Right lobe of liver (tissue), 6 donors: ENCODE results near the gene TXLNG. TPM values are rescaled to one million over a fixed set of nuclear protein-coding genes. Genes with fewer than 3 reads are reported as not detected.

ENCODE experiments used
- ATAC-seq, 4 donors: fragments of 200-7000 bp; cut with Tn5 transposase; one replicate each; pipeline ENCODE4 v1.9.1; 2020; ENCODE audit warnings: mild to moderate bottlenecking in 4 of 4, moderate library complexity in 4 of 4
- DNase-seq, 3 donors: peaks; one replicate each; pipeline ENCODE4 v3.0.0-alpha.2; 2020
- H3K27ac ChIP-seq, 3 donors: fragments of 200-600 bp; one replicate each; pipeline ENCODE4 v1.8.0; 2022
- H3K27me3 ChIP-seq, 2 donors: fragments of 200-600 bp; one replicate each; pipeline ENCODE4 v1.8.0; 2022
- H3K36me3 ChIP-seq, 4 donors: fragments of 200-600 bp; sonication (generic) in 1 of 4; one replicate each; pipeline versions ENCODE4 v1.5.1 to v1.8.0; 2017 to 2022; ENCODE audit warnings: control low read depth in 1 of 4
- H3K4me1 ChIP-seq, 4 donors: fragments of 200-600 bp; sonication (generic) in 1 of 4; one replicate each; pipeline versions ENCODE4 v1.5.1 to v1.8.0; 2017 to 2022; ENCODE audit warnings: control low read depth in 1 of 4
- H3K4me3 ChIP-seq, 3 donors: fragments of 200-600 bp; one replicate each; pipeline ENCODE4 v1.8.0; 2022
- H3K9me3 ChIP-seq, 4 donors: fragments of 200-600 bp; sonication (generic) in 1 of 4; one replicate each; pipeline versions ENCODE4 v1.5.1 to v1.8.0; 2017 to 2022; ENCODE audit warnings: control low read depth in 1 of 4
- CTCF ChIP-seq, 4 donors: fragments of 200-600 bp in 3 of 4; fragments of 450-650 bp in 1 of 4; IDR thresholded peaks; one replicate each; pipeline versions ENCODE4 v1.5.1 to v1.8.0; 2016 to 2022; ENCODE audit warnings: antibody characterized with exemption in 4 of 4, mild to moderate bottlenecking in 2 of 4
- POLR2A ChIP-seq: fragments of 450-650 bp; IDR thresholded peaks from one replicate; pipeline ENCODE4 v1.6.1; 2017; ENCODE audit warnings: antibody characterized with exemption, mild to moderate bottlenecking
- WGBS: methylation state at CpG from one replicate; pipeline ENCODE4 v1.1.6; 2018; ENCODE audit warnings: low coverage, low lambda C conversion rate; ENCODE audit not compliant: insufficient coverage; ENCODE audit errors: missing lambda C conversion rate; 5-methylcytosine and 5-hydroxymethylcytosine counted together
- intact Hi-C, 2 donors: fragments of 100-400 bp; cut with DNase I; formaldehyde crosslinking; loops; one replicate each; pipeline versions ENCODE4 v1.11.2 to v1.14.1; 2022
- total RNA-seq, 6 experiments: library from RNA; depleted of rRNA in 2 of 6; stranded (reverse); fragments of >200 nt in 2 of 6; fragmentation: NEBNext Ultra II Directional in 3 of 6; extraction: Animal tissue kit (Norgen Biotek cat#: 25700) in 3 of 6; gene quantifications; one replicate each; pipeline versions ENCODE4 v1.1.0 to v1.2.4, GENCODE V29; 2016 to 2023
- donor health status: DM: no; HTN: yes; CAD: no.
- donor health status: DM: no; HTN: no; CAD: no.
- donor health status: DM: no; HTN: no; CAD: no.
- donor health status: DM: no; HTN: yes; CAD: no.
- donor health status: DM: no; HTN: yes; CAD: no.

Gene TXLNG
- total RNA-seq, 6 experiments from 2014 or later: 3.9 to 9.3 (median 7.3) TPM

- H3K36me3 ChIP-seq: peaks cover 0 to 12% (median 2%) of the 10 kb centered on the region in 4 donors
- DNase-seq: no peak
- no peak for ATAC-seq
- no peak overlapping the region for H3K4me3 ChIP-seq
- H3K9me3 ChIP-seq: no peaks in the 10 kb centered on the region
- H3K27me3 ChIP-seq: no peaks in the 10 kb centered on the region
- no peak overlapping the region for H3K27ac ChIP-seq
- 71% methylated on average over 3 of the region's 3 CpGs for WGBS
- TF ChIP-seq CTCF (IDR thresholded peaks at IDR 0.05): no peak
- no peak for TF ChIP-seq POLR2A
- intact Hi-C loops: no loop called here
- peaks cover 0 to 6% (median 2%) of the 10 kb centered on the region in 4 donors for H3K4me1 ChIP-seq
Measured at GRCh38 chrX:16842684-16843083, 56.4 kb downstream of the TXLNG start.

- Histone ChIP-seq H3K9me3 (no peaks in the 10 kb centered on the region), H3K27ac (no peak overlapping the region), H3K36me3 (peaks cover 0 to 13% (median 2%) of the 10 kb centered on the region in 4 donors), H3K27me3 (no peaks in the 10 kb centered on the region), H3K4me3 (no peak overlapping the region), H3K4me1 (peaks cover 0 to 6% (median 1%) of the 10 kb centered on the region in 4 donors)
- DNase-seq (no peak), ATAC-seq (no peak)
- intact Hi-C loops: no loop called here
- TF ChIP-seq CTCF (IDR thresholded peaks at IDR 0.05): no peak
- no peak for TF ChIP-seq POLR2A
- 71% methylated on average over 3 of the region's 3 CpGs for WGBS
Measured at GRCh38 chrX:16843208-16843909, 57.1 kb downstream of the TXLNG start.

- H3K27ac ChIP-seq: no peak overlapping the region
- no peaks in the 10 kb centered on the region for H3K9me3 ChIP-seq
- no peaks in the 10 kb centered on the region for H3K27me3 ChIP-seq
- no peak overlapping the region for H3K4me3 ChIP-seq
- TF ChIP-seq CTCF (IDR thresholded peaks at IDR 0.05): no peak
- TF ChIP-seq POLR2A: no peak
- H3K36me3 ChIP-seq: peaks cover 0 to 14% (median 2%) of the 10 kb centered on the region in 4 donors
- WGBS: 84% methylated on average over 2 of the region's 2 CpGs
- intact Hi-C loops: no loop called here
- no peaks in the 10 kb centered on the region for H3K4me1 ChIP-seq
- no peak for ATAC-seq
- DNase-seq: no peak
Measured at GRCh38 chrX:16845686-16846085, 59.4 kb downstream of the TXLNG start.

- DNase-seq (no peak), ATAC-seq (no peak)
- no peak for TF ChIP-seq POLR2A
- TF ChIP-seq CTCF (IDR thresholded peaks at IDR 0.05): no peak
- Histone ChIP-seq H3K27me3 (no peaks in the 10 kb centered on the region), H3K9me3 (no peaks in the 10 kb centered on the region), H3K27ac (no peak overlapping the region), H3K36me3 (peaks cover 0 to 24% (median 0%) of the 10 kb centered on the region in 4 donors), H3K4me1 (no peaks in the 10 kb centered on the region), H3K4me3 (no peak overlapping the region)
- 55% methylated on average over 6 of the region's 6 CpGs for WGBS
- intact Hi-C loops: no loop called here
Measured at GRCh38 chrX:16848541-16848940, 62.3 kb downstream of the TXLNG start.
